Endothelial cell of umbilical vein (primary cell): Measurements from ENCODE around the gene ST8SIA2. TPM values are rescaled to one million over a fixed set of nuclear protein-coding genes. Genes with fewer than 3 reads are reported as not detected.

Experiments
- BruUV-seq: library from RNA; stranded (reverse); fragments of 400-500 nt; replicated peaks from 2 replicates; lab custom pipeline; 2021; lab: Mats Ljungman, UMichigan
- CTCF ChIA-PET: fragments of 300-600, 350-600 bp; sonication (Branson Sonifier 250); formaldehyde crosslinking; loops from one replicate; lab custom pipeline; 2021; ENCODE audit warnings: antibody characterized with exemption, inconsistent platforms; lab: Charles Lee
- POLR2A ChIA-PET: fragments of 300-600, 350-600 bp; sonication (Branson Sonifier 250); formaldehyde crosslinking; loops from one replicate; lab custom pipeline; 2021; ENCODE audit warnings: antibody characterized with exemption, inconsistent platforms; lab: Charles Lee
- DNase-seq: peaks from one replicate; pipeline ENCODE4 v3.0.0-alpha.2; 2011; ENCODE audit warnings: low read depth, low spot score
- FAIRE-seq: peaks from 2 replicates; lab custom pipeline; 2011; peaks lifted over from hg19 to GRCh38; lab: Jason Lieb, UNC
- H2AFZ ChIP-seq: 2 replicates; pipeline ENCODE4 v1.6.0; 2012; ENCODE audit warnings: low read depth, low read length, control low read depth, inconsistent platforms
- H3K27ac ChIP-seq: 2 replicates; pipeline ENCODE4 v1.5.1; 2011; ENCODE audit warnings: low read depth, mild to moderate bottlenecking, control low read depth, low read length, moderate library complexity; ENCODE audit not compliant: insufficient read depth
- H3K27me3 ChIP-seq, 2 experiments: 2 replicates each; pipeline versions ENCODE4 v1.6.0 to v1.6.1; 2011; ENCODE audit warnings: low read length in 2 of 2, mixed read lengths in 1 of 2; ENCODE audit not compliant: control insufficient read depth in 2 of 2, insufficient read depth in 2 of 2
- H3K36me3 ChIP-seq, 2 experiments: 2 replicates in 1 of 2; 3 replicates in 1 of 2; pipeline ENCODE4 v1.5.1; 2011; ENCODE audit warnings: low read length in 2 of 2, mild to moderate bottlenecking in 1 of 2, moderate library complexity in 1 of 2; ENCODE audit not compliant: control insufficient read depth in 2 of 2, insufficient read depth in 2 of 2; ENCODE audit errors: extremely low read depth in 1 of 2
- H3K4me1 ChIP-seq: 3 replicates; pipeline ENCODE4 v1.5.1; 2011; ENCODE audit warnings: mild to moderate bottlenecking, low read length; ENCODE audit not compliant: control insufficient read depth, insufficient read depth; ENCODE audit errors: extremely low read depth
- H3K4me2 ChIP-seq: 2 replicates; pipeline ENCODE4 v1.6.1; 2011; ENCODE audit warnings: low read length, control low read depth, mixed read lengths; ENCODE audit not compliant: insufficient read depth
- H3K4me3 ChIP-seq, 3 experiments: fragments of 200-600 bp in 1 of 3; sonication (generic), shearing (Covaris generic) in 1 of 3; replicated peaks in 1 of 3; 2 replicates each; pipeline ENCODE4 v1.5.1; 2011 to 2016; ENCODE audit warnings: control low read depth in 3 of 3, low read length in 3 of 3, mild to moderate bottlenecking in 2 of 3, inconsistent platforms in 1 of 3, low read depth in 1 of 3, moderate library complexity in 1 of 3; ENCODE audit not compliant: insufficient read depth in 1 of 3
- H3K79me2 ChIP-seq: 2 replicates; pipeline ENCODE4 v1.6.0; 2012; ENCODE audit warnings: low read length, inconsistent platforms; ENCODE audit not compliant: control insufficient read depth, insufficient read depth
- H3K9ac ChIP-seq: replicated peaks from 2 replicates; pipeline ENCODE3; 2011; ENCODE audit warnings: low read length, control low read depth; ENCODE audit not compliant: insufficient read depth; ENCODE audit errors: extremely low read depth
- H3K9me1 ChIP-seq: replicated peaks from 3 replicates; pipeline ENCODE4 v1.6.0; 2011; ENCODE audit warnings: mild to moderate bottlenecking, low read length; ENCODE audit not compliant: control insufficient read depth, insufficient read depth; ENCODE audit errors: extremely low read depth
- H3K9me3 ChIP-seq: replicated peaks from 2 replicates; pipeline ENCODE4 v1.5.1; 2012; ENCODE audit warnings: low read length, inconsistent platforms; ENCODE audit not compliant: control insufficient read depth, insufficient read depth
- H4K20me1 ChIP-seq: replicated peaks from 2 replicates; pipeline ENCODE3; 2011; ENCODE audit warnings: mild to moderate bottlenecking, low read length; ENCODE audit not compliant: control insufficient read depth, insufficient read depth; ENCODE audit errors: extremely low read depth
- CTCF ChIP-seq, 2 donors: IDR thresholded peaks; 1 replicate in 1 of 2; 2 replicates in 1 of 2; pipeline ENCODE4 v1.5.1; 2011; ENCODE audit warnings: low read length in 2 of 2, mild to moderate bottlenecking in 2 of 2, moderate library complexity in 2 of 2, control low read depth in 1 of 2, inconsistent platforms in 1 of 2, low read depth in 1 of 2; ENCODE audit not compliant: insufficient read depth in 1 of 2; ENCODE audit errors: extremely low read depth in 1 of 2
- EZH2 ChIP-seq: IDR thresholded peaks from 2 replicates; pipeline ENCODE4 v1.6.1; 2012; ENCODE audit warnings: borderline replicate concordance, low read depth, mild to moderate bottlenecking, moderate library complexity, low read length, inconsistent platforms; ENCODE audit not compliant: severe bottlenecking
- FOS ChIP-seq: IDR thresholded peaks from 2 replicates; pipeline ENCODE4 v1.6.1; 2011; ENCODE audit warnings: mild to moderate bottlenecking, low read length, moderate library complexity, borderline replicate concordance; ENCODE audit not compliant: insufficient read depth
- GATA2 ChIP-seq: IDR thresholded peaks from 2 replicates; pipeline ENCODE4 v1.7.0; 2011; ENCODE audit warnings: low read depth, mild to moderate bottlenecking, moderate library complexity, mixed read lengths, low read length; ENCODE audit not compliant: insufficient read length, insufficient read depth
- JUN ChIP-seq: IDR thresholded peaks from 2 replicates; pipeline ENCODE4 v1.6.1; 2011; ENCODE audit warnings: borderline replicate concordance, low read depth; ENCODE audit not compliant: insufficient read length, insufficient read depth
- MAX ChIP-seq: IDR thresholded peaks from 2 replicates; pipeline ENCODE4 v1.6.1; 2011; ENCODE audit not compliant: insufficient read depth, insufficient read length
- MYC ChIP-seq: IDR thresholded peaks from one replicate; pipeline ENCODE4 v1.6.1; 2011; ENCODE audit warnings: mild to moderate bottlenecking, low read depth, low read length
- POLR2A ChIP-seq: IDR thresholded peaks from 2 replicates; pipeline ENCODE4 v1.6.1; 2012; ENCODE audit warnings: low read depth, mild to moderate bottlenecking, control low read depth, low read length
- POLR2AphosphoS5 ChIP-seq: IDR thresholded peaks from 2 replicates; pipeline ENCODE4 v1.6.1; 2012; ENCODE audit warnings: low read depth, mild to moderate bottlenecking, control low read depth, low read length, moderate library complexity; ENCODE audit not compliant: insufficient read depth
- dilution Hi-C: fragments of 300-500 bp; cut with MboI; formaldehyde crosslinking; loops from one replicate; pipeline ENCODE4 v1.15.0; 2019; ENCODE audit warnings: low sequenced_read_pairs; ENCODE audit not compliant: extremely low pct_ligation_motif_present
- intact Hi-C: fragments of 100-400 bp; cut with micrococcal nuclease; formaldehyde crosslinking; loops from one replicate; pipeline ENCODE4 v1.10.0; 2022
- polyA plus RNA-seq, 4 experiments: library from polyadenylated mRNA; depleted of rRNA in 3 of 4; stranded (reverse) in 3 of 4; unstranded in 1 of 4; fragments of >200 nt; gene quantifications; 2 replicates each; pipeline versions ENCODE4 v1.2.1 to v1.2.3, GENCODE V29; 2011 to 2012; ENCODE audit warnings: missing spikeins in 1 of 4
- total RNA-seq: library from RNA; stranded (reverse); gene quantifications from 2 replicates; pipeline ENCODE4 v1.2.3, GENCODE V29; 2021

ST8SIA2 gene
- total and polyA plus RNA-seq, 2 donors (not counting 3 experiments of a cell fraction or from before 2014, with no cell fraction given): 0.35 to 0.46 TPM

GRCh38 chr15:92430069-92430440 lies 36.4 kb downstream of the ST8SIA2 start:
- DNase-seq: no peak
- no peak overlapping the region for H3K9ac ChIP-seq
- intact Hi-C loops (no loop called here), dilution Hi-C loops (no loop called here)
- H4K20me1 ChIP-seq: no peaks in the 10 kb centered on the region
- FAIRE-seq: no peak
- no peaks in the 10 kb centered on the region for H3K27me3 ChIP-seq
- no peaks in the 10 kb centered on the region for H3K36me3 ChIP-seq
- no peaks in the 10 kb centered on the region for H3K9me3 ChIP-seq
- no peaks in the 10 kb centered on the region for H3K4me1 ChIP-seq
- no peaks in the 10 kb centered on the region for H3K9me1 ChIP-seq
- CTCF ChIA-PET: no interaction called here
- H3K4me2 ChIP-seq: no peak overlapping the region
- H3K27ac ChIP-seq: no peak overlapping the region
- H3K4me3 ChIP-seq: no peak overlapping the region
- no peaks in the 10 kb centered on the region for H3K79me2 ChIP-seq
- no peak for TF ChIP-seq JUN
- no peak for TF ChIP-seq MYC
- TF ChIP-seq CTCF (IDR thresholded peaks at IDR 0.05; ENCODE audit: extremely low read depth in 1 of 2, insufficient read depth in 1 of 2, low read depth in 1 of 2, low read length in 2 of 2): no peak
- no peak for TF ChIP-seq FOS
- no peak for TF ChIP-seq POLR2A
- no peak for TF ChIP-seq EZH2
- no peak for TF ChIP-seq MAX
- TF ChIP-seq POLR2AphosphoS5: no peak
- no peak for TF ChIP-seq GATA2
- POLR2A ChIA-PET: no interaction called here
- no peak overlapping the region for H2AFZ ChIP-seq
- no TSS peak for BruUV-seq
